ENCODE measurements around the gene C6orf47. TPM values are rescaled to one million over a fixed set of nuclear protein-coding genes. Genes with fewer than 3 reads are reported as not detected.

The C6orf47 gene
- total and polyA plus RNA-seq, 2 of the 8 experiments (the other 6 are each of a cell fraction or from before 2014, with no cell fraction given) = 4.7 to 14.6 TPM

GRCh38 chr6:31652925-31653724, 7.5 kb downstream of the C6orf47 start (continued):
- TF ChIP-seq POU5F1 (IDR thresholded peaks at IDR 0.05; ENCODE audit: low read depth, low read length) (no peak), YY1 (IDR thresholded peaks at IDR 0.05; ENCODE audit: low read depth, low read length) (no peak), SIX5 (IDR thresholded peaks at IDR 0.05; ENCODE audit: low read depth, low read length) (no peak), ZNF274 (IDR thresholded peaks at IDR 0.05; ENCODE audit: borderline replicate concordance, extremely low read depth, low read length) (no peak), EP300 (IDR thresholded peaks at IDR 0.05; ENCODE audit: borderline replicate concordance in 1 of 2, low read depth in 2 of 2, low read length in 2 of 2) (no peak), PHF8 (conservative IDR thresholded peaks at IDR 0.05; ENCODE audit: low read depth, low read length) (0 out of 2 replicates have a peak, but pooled peaks have one; percentile 13), EGR1 (IDR thresholded peaks at IDR 0.05; ENCODE audit: borderline replicate concordance, low read depth, low read length) (peak; percentile 43; the same call in 1 of the 2 replicates), SIN3A (conservative IDR thresholded peaks at IDR 0.05 in 1 of 2, IDR thresholded peaks at IDR 0.05 in 1 of 2; ENCODE audit: low read depth in 1 of 2, low read length in 2 of 2) (peak; percentile 7 to 9; a peak in 1 of 4 replicates), SRF (IDR thresholded peaks at IDR 0.05; ENCODE audit: low read depth, low read length) (no peak), TEAD4 (IDR thresholded peaks at IDR 0.05; ENCODE audit: low read depth, low read length) (no peak), CHD2 (IDR thresholded peaks at IDR 0.05; ENCODE audit: low read length) (no peak), RBBP5 (IDR thresholded peaks at IDR 0.05; ENCODE audit: borderline replicate concordance, low read depth, low read length) (no peak), KDM5A (IDR thresholded peaks at IDR 0.05; ENCODE audit: low read length) (no peak), GTF2F1 (IDR thresholded peaks at IDR 0.05; ENCODE audit: borderline replicate concordance, low read depth, low read length) (no peak), CBX8 (IDR thresholded peaks at IDR 0.05; ENCODE audit: borderline replicate concordance, low read depth, low read length) (no peak), ASH2L (IDR thresholded peaks at IDR 0.05; ENCODE audit: low read length) (peak; percentile 39), HDAC2 (IDR thresholded peaks at IDR 0.05; ENCODE audit: borderline replicate concordance in 1 of 2, low read depth in 2 of 2, low read length in 2 of 2) (0 out of 4 replicates have a peak, but pooled peaks of 1 of the 2 experiments have one; percentile 38), CEBPB (IDR thresholded peaks at IDR 0.05; ENCODE audit: low read depth, low read length) (no peak; the same call in 1 of the 2 replicates), SP2 (IDR thresholded peaks at IDR 0.05; ENCODE audit: low read length) (no peak), RXRA (IDR thresholded peaks at IDR 0.05; ENCODE audit: insufficient read depth, low read depth, low read length) (no peak)
- TF ChIP-seq, protein P1, sequence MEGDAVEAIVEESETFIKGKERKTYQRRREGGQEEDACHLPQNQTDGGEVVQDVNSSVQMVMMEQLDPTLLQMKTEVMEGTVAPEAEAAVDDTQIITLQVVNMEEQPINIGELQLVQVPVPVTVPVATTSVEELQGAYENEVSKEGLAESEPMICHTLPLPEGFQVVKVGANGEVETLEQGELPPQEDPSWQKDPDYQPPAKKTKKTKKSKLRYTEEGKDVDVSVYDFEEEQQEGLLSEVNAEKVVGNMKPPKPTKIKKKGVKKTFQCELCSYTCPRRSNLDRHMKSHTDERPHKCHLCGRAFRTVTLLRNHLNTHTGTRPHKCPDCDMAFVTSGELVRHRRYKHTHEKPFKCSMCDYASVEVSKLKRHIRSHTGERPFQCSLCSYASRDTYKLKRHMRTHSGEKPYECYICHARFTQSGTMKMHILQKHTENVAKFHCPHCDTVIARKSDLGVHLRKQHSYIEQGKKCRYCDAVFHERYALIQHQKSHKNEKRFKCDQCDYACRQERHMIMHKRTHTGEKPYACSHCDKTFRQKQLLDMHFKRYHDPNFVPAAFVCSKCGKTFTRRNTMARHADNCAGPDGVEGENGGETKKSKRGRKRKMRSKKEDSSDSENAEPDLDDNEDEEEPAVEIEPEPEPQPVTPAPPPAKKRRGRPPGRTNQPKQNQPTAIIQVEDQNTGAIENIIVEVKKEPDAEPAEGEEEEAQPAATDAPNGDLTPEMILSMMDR (IDR thresholded peaks at IDR 0.05; ENCODE audit: control extremely low read depth in 1 of 3, insufficient read depth in 1 of 3, low read depth in 1 of 3, low read length in 3 of 3) = peak in 1 of 3 experiments; percentile 18; a peak in 1 of 4 replicates
